Gastroesophageal sphincter (tissue), 4 donors: Measurements from ENCODE around the gene ZMIZ1. TPM values are rescaled to one million over a fixed set of nuclear protein-coding genes. Genes with fewer than 3 reads are reported as not detected.
A peak's percentile ranks its signal among the peaks of the same experiment; 100 is the strongest.

ENCODE experiments used
- ATAC-seq: fragments of 150-250 bp; one replicate; pipeline ENCODE4 v1.9.1; 2016; ENCODE audit warnings: mild to moderate bottlenecking, moderate library complexity
- H3K27ac ChIP-seq, 4 donors: fragments of 200-600 bp; sonication (generic) in 3 of 4; 1 replicate in 3 of 4; 2 replicates in 1 of 4; pipeline ENCODE4 v1.5.1; 2016 to 2019
- H3K27me3 ChIP-seq: fragments of 200-600 bp; sonication (generic); one replicate; pipeline ENCODE4 v1.5.1; 2019
- H3K36me3 ChIP-seq, 2 donors: fragments of 200-600 bp; sonication (generic); one replicate each; pipeline ENCODE4 v1.5.1; 2019; ENCODE audit warnings: control low read depth in 1 of 2
- H3K4me1 ChIP-seq, 3 donors: fragments of 200-600 bp; sonication (generic); 1 replicate in 2 of 3; 2 replicates in 1 of 3; pipeline ENCODE4 v1.5.1; 2016 to 2019; ENCODE audit warnings: control low read depth in 2 of 3
- H3K4me3 ChIP-seq, 2 donors: fragments of 200-600 bp; sonication (generic); one replicate each; pipeline ENCODE4 v1.5.1; 2019; ENCODE audit warnings: mild to moderate bottlenecking in 1 of 2, moderate library complexity in 1 of 2
- H3K9me3 ChIP-seq, 3 donors: fragments of 200-600 bp; sonication (generic); one replicate each; pipeline ENCODE4 v1.5.1; 2017 to 2019; ENCODE audit warnings: control low read depth in 2 of 3
- CTCF ChIP-seq, 4 experiments: fragments of 200-600 bp in 2 of 4; fragments of 450-650 bp in 2 of 4; sonication (generic) in 1 of 4; IDR thresholded peaks; one replicate each; pipeline ENCODE4 v1.5.1; 2017 to 2019; ENCODE audit warnings: antibody characterized with exemption in 4 of 4, mild to moderate bottlenecking in 2 of 4, moderate library complexity in 2 of 4
- EP300 ChIP-seq: sonication (generic); formaldehyde crosslinking; IDR thresholded peaks from one replicate; pipeline ENCODE4 v1.6.1; 2017; ENCODE audit warnings: antibody characterized with exemption, mild to moderate bottlenecking
- POLR2A ChIP-seq, 2 donors: fragments of 450-650 bp; IDR thresholded peaks; one replicate each; pipeline ENCODE4 v1.6.1; 2017; ENCODE audit warnings: antibody characterized with exemption in 2 of 2, mild to moderate bottlenecking in 2 of 2, moderate library complexity in 1 of 2
- POLR2AphosphoS5 ChIP-seq: sonication (generic); formaldehyde crosslinking; IDR thresholded peaks from one replicate; pipeline ENCODE4 v1.6.1; 2017; ENCODE audit warnings: antibody characterized with exemption
- WGBS, 2 donors: methylation state at CpG; one replicate each; pipeline ENCODE4 v1.1.5; 2018; ENCODE audit warnings: low coverage in 1 of 2; 5-methylcytosine and 5-hydroxymethylcytosine counted together
- total RNA-seq, 4 donors: library from RNA; depleted of rRNA; stranded (reverse); fragments of >200 nt; gene quantifications; one replicate each; pipeline ENCODE4 v1.1.0, GENCODE V29; 2016

The ZMIZ1 gene
- total RNA-seq, 4 donors from 2014 or later, result 36.3 to 79.2 (median 67.1) TPM

GRCh38 chr10:79243181-79244067 lies 174.7 kb downstream of the ZMIZ1 start:
- H3K36me3 ChIP-seq, result no peaks in the 10 kb centered on the region
- H3K27ac ChIP-seq, result peak overlapping the region in 3 of 4 donors; percentile 80 to 85 (median 82)
- WGBS, 2 donors, result no CpG with 5 or more reads among the region's 120 CpGs
- no peaks in the 10 kb centered on the region for H3K27me3 ChIP-seq
- H3K4me3 ChIP-seq, result peak overlapping the region; percentile 31 to 65
- peaks cover 0 to 97% (median 71%) of the 10 kb centered on the region in 3 donors for H3K4me1 ChIP-seq
- ATAC-seq, result peak; percentile 22
- no peaks in the 10 kb centered on the region for H3K9me3 ChIP-seq
- no peak for TF ChIP-seq CTCF (IDR thresholded peaks at IDR 0.05)
- no peak for TF ChIP-seq POLR2A (IDR thresholded peaks at IDR 0.05)
- no peak for TF ChIP-seq EP300
- TF ChIP-seq POLR2AphosphoS5, result no peak

- 80% methylated on average over 1 of the region's 10 CpGs; no CpG with 5 or more reads in 1 of the 2 donors for WGBS, 2 donors
Measured at GRCh38 chr10:79244068-79244442, 175.3 kb downstream of the ZMIZ1 start.

GRCh38 chr10:79244841-79245504 lies 176.2 kb downstream of the ZMIZ1 start:
- Histone ChIP-seq H3K36me3 (no peaks in the 10 kb centered on the region), H3K4me1 (peaks cover 0 to 97% (median 69%) of the 10 kb centered on the region in 3 donors), H3K27me3 (no peaks in the 10 kb centered on the region), H3K4me3 (no peak overlapping the region), H3K27ac (peak overlapping the region in 3 of 4 donors; percentile 80 to 85 (median 82)), H3K9me3 (no peaks in the 10 kb centered on the region)
- TF ChIP-seq EP300, result no peak
- TF ChIP-seq POLR2A (IDR thresholded peaks at IDR 0.05), result no peak
- TF ChIP-seq POLR2AphosphoS5, result no peak
- TF ChIP-seq CTCF (IDR thresholded peaks at IDR 0.05), result no peak
- WGBS, 2 donors, result 74 to 82% methylated on average over 4 to 14 of the region's 15 CpGs
- ATAC-seq, result no peak

More at GRCh38 chr10:79244068-79244442, 175.3 kb downstream of the ZMIZ1 start:
- no peaks in the 10 kb centered on the region for H3K36me3 ChIP-seq
- TF ChIP-seq POLR2AphosphoS5, result no peak
- no peak for TF ChIP-seq POLR2A (IDR thresholded peaks at IDR 0.05)
- TF ChIP-seq EP300, result no peak
- TF ChIP-seq CTCF (IDR thresholded peaks at IDR 0.05), result no peak
- H3K27ac ChIP-seq, result peak overlapping the region in 3 of 4 donors; percentile 80 to 85 (median 82)
- no peak for ATAC-seq
- no peaks in the 10 kb centered on the region for H3K27me3 ChIP-seq
- peaks cover 0 to 97% (median 73%) of the 10 kb centered on the region in 3 donors for H3K4me1 ChIP-seq
- no peaks in the 10 kb centered on the region for H3K9me3 ChIP-seq
- H3K4me3 ChIP-seq, result peak overlapping the region in 1 of 2 donors; percentile 65

- Histone ChIP-seq H3K4me1 (peaks cover 0 to 98% (median 69%) of the 10 kb centered on the region in 3 donors), H3K9me3 (no peaks in the 10 kb centered on the region), H3K36me3 (peaks cover 0 to 2% of the 10 kb centered on the region in 2 donors), H3K4me3 (no peak overlapping the region), H3K27ac (peak overlapping the region; percentile 3 to 85 (median 81)), H3K27me3 (no peaks in the 10 kb centered on the region)
- ATAC-seq, result no peak
- 90% methylated on average over 2 of the region's 9 CpGs; no CpG with 5 or more reads in 1 of the 2 donors for WGBS, 2 donors
- no peak for TF ChIP-seq POLR2AphosphoS5
- no peak for TF ChIP-seq EP300
- no peak for TF ChIP-seq POLR2A (IDR thresholded peaks at IDR 0.05)
- no peak for TF ChIP-seq CTCF (IDR thresholded peaks at IDR 0.05)
Measured at GRCh38 chr10:79245539-79246208, 176.9 kb downstream of the ZMIZ1 start.
